Stimulated activated CD4-positive, alpha-beta T cell treated with anti-CD3 and anti-CD28 coated beads, Interleukin-12 subunit alpha, Interleukin-12 subunit beta, amount 100 ng/mL, for 4 hours (primary cell): ENCODE data around the gene GLS.

Experiments used
- DNase-seq: peaks from one replicate; pipeline ENCODE4 v3.0.0-alpha.2; 2020

GLS gene

DNA sequence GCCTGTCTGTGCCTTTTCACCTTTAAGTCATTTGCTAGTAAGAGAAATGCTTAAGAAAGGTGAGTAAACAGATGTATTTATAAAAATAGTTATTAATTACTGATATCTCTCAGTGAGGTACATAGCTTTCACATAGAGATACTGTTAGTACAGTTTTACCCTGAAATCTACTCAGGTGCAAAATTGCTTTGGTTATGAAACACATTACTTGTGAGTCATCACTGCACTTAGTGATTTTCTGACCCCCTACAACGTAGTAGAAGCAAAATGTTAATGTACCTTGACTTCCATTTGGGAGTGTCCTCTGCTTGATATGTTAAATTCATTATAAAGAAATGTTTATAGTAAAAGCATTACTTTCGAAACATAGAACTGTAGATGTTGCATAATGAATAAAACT is 6.5 kb downstream of the GLS start:
- DNase-seq: no peak

DNA sequence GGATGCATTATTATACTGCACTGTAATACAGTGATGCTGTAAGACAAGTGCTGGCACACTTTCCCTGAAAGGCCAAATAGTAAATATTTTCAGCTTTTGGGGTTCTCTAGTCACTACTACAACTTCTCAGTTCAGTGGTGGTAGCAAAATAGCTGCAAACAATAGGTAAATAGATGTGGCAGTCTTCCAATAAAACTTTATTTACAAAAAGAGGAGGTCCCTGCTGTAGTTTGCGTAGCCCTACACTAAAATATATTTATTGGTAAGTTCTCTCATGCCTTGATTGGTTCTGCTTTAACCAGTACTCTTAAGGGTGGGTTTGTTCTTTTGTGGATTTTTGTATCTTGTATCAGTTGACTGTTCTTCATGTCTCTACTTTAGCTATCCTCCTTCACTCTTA is 7.8 kb downstream of the GLS start:
- DNase-seq: no peak

- no peak for DNase-seq
Observed at GRCh38 chr2:190889175-190889943, 8.7 kb downstream of the GLS start.

- no peak for DNase-seq
Observed at GRCh38 chr2:190891372-190891771, 10.8 kb downstream of the GLS start.

DNA sequence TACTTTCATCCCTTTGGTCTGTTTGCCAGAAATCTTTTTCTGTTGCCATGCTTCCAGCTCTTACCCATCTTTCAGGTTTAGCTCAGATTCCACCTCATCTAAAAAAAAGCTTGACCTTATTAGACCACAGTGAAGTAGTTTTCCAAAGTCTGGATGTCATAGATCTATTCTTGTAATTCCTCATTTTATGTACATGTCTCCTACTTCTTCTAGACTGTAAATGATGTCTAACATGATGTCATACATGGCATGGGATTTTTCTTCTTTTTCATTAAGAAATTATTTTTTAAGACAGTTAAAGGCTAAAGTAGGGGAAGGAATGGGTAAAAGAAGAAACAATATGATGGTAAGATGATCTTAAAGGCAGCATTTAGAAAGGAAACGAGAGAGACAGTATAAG is 11.3 kb downstream of the GLS start:
- DNase-seq: no peak

DNA sequence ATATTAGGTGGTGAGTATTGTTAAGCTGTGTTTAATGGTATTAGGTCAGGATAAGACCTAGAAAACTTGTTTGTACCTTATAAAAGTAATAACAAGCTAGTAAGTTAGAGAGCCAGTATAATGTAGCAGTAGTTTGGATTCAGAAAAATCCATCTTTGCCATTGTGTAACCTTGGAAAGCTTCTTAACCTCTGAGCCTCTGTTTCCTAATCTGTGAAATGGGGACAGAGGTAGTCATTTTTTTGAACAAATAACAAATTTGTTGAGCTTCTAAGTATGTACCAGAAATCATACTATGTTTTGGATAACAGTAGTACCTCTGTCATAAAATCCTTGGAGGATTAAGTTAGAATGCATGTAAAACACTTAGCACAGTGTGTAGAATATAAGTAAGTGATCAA is 12.5 kb downstream of the GLS start:
- no peak for DNase-seq

- DNase-seq: no peak
Observed at GRCh38 chr2:190896477-190896876, 15.9 kb downstream of the GLS start.

DNA sequence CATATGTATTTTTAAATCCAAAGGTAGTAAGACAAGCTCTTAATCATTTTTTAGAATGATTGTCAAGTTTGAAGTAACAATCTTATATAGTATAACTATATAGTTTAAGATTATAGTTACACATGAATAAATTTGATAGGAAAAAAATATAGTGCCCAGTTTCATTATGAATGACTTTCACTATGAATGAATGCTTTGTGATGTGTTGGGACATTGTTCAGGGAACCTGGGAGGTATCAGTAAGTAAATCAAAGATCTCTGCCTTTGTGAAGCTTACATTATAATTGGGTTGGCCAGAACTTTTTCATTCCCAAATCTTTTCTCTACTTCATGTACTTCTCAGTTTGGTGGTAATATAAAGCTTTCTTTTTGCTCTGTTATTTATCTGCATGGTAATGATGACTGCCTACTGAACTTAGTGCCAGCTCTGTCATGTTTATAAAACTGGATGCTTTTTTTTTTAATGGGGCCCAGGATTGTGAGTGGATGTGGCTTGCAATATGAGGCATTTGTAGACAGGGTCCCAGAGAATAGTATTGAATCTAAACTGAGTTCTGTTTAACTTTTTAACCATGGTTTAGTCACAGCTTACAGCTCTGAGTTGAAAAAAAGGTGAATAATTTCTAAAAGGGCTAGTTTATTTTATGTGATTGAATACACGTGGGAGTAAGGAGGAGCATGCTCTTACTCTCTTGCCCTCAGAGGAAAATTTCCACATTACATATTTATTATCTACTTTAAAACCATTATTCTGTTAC is 23.3 kb downstream of the GLS start:
- DNase-seq: no peak

- DNase-seq: no peak
Observed at GRCh38 chr2:190904640-190905261, 24.1 kb downstream of the GLS start.

- no peak for DNase-seq
Observed at GRCh38 chr2:190908532-190908931, 27.9 kb downstream of the GLS start.

GRCh38 chr2:190909680-190910079 is 29.1 kb downstream of the GLS start:
- no peak for DNase-seq

DNA sequence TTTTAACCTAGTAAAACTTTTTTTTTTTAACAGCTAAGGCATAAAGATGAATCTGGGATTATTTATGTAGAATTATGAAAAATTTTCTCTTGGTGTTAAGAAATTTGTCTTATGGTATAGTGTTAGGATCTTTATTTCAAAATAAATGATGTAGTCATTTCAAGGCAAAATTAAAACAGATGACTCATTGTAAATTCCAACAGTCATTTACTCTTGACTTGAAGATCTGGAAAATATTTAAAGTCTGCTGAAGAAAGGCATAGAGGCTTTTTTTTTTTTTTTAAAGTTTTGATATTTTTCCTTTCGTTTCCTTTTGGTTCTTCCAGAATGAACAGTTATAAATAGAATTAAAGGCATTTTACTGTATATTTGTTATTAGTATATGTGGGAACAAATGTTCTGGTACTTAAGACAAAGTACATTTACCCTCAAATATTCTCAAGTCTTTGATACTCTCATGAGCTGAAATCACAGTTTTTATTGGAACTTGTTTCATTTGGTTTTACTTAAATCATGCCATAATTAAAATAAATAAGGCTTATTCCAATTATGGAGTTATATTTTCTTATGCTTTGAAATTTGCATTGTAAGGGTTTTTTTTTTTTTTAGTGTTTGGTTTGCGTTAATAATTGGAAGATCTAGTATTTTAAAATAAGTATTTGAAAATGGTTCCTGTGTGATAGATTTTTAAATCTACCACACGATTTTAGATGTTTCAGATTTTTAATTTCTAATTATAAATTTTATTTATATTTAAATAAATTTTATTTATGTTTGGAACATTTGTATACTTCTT is 29.9 kb downstream of the GLS start:
- DNase-seq: no peak

DNA sequence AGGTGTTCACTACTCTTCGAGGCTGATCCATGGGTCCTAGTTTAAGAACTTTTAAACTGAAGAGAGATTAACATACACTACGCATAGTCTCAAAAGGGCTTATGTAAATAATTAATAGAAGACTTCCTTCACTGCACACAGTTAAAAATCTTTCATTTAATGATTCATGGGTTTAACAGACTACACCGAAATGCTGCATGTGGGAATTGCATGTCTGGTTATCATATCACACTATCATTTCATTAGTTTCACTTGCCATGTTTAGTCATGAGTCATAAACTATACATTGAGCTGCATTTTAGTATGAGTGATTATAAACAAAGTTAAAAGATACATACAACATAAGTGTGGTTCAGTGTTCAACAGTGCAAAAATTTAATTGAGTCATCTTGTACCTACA is 31.2 kb downstream of the GLS start:
- no peak for DNase-seq

DNA sequence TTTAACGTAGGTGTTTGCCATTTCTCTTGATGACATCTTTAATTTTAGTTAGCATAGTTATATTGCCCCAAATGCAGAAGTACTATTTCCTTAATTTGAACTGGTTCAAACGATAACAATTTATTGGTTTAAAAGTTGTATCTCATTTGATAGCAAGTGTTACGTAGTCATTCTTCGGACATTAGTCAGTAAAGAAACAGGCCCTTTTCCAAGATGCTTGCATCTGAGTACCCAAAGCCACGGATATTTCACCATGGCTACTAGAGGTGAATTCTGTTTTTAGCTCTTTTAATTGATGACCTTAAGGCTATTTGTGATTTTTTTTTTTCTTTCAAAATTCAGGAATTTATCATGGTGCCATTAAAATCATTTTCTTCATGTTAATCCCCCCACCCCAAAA is 32.1 kb downstream of the GLS start:
- DNase-seq: no peak

- DNase-seq: no peak
Observed at GRCh38 chr2:190913725-190914124, 33.1 kb downstream of the GLS start.

DNA sequence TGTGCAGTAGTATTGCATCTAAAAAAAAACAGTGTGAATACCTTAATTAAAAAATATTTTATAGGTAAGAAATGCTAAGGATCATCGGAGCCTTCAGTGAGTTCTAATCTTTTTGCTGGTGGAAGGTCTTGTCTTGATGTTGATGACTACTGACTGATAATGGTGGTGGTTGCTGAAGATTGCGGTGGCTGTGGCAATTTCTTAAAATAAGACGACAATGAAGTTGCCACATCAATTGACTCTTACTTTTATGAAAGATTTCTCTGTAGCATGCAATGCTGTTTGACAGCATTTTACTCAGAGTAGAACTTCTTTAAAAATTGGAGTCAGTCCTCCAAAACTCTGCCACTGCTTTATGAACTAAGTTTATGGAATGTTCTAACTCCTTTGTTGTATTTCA is 36.2 kb downstream of the GLS start:
- DNase-seq: no peak

GRCh38 chr2:190920085-190920484 is 39.5 kb downstream of the GLS start:
- DNase-seq: no peak

DNA sequence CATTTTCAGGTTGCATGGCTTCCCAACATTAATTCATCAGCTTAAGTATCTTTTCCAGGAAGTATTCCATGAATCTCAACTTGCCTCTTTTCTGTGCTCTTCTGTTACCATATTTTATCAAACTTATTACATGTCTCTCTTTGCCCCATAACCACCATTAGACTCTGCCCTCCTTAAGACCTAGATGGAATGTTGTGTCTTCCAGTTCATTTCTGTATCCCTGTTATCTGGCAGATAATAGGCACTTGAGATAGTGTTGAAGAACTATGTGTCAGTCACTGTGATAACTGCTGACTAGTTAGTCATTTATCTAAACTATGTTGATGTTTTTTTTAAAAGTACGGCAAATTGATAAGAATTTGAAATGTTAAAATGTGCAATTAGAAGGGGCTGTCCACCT is 41.8 kb downstream of the GLS start:
- DNase-seq: no peak

- no peak for DNase-seq
Observed at GRCh38 chr2:190927301-190927700, 46.7 kb downstream of the GLS start.

- no peak for DNase-seq
Observed at GRCh38 chr2:190929919-190930318, 49.3 kb downstream of the GLS start.

DNA sequence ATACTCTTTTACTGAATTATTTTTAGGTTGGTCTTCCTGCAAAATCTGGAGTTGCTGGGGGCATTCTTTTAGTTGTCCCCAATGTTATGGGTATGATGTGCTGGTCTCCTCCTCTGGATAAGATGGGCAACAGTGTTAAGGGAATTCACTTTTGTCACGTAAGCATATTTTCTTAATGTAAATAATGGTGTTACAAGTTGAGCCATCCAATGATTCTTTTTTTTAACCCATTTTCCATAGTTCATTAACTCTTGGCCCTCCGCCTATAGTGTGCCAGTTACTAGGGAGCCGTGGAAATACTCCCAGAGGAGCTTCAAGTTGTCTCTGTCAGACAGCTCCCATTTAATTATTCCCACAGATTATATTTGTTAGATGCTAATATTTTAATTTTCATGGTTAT is 49.8 kb downstream of the GLS start:
- no peak for DNase-seq

DNA sequence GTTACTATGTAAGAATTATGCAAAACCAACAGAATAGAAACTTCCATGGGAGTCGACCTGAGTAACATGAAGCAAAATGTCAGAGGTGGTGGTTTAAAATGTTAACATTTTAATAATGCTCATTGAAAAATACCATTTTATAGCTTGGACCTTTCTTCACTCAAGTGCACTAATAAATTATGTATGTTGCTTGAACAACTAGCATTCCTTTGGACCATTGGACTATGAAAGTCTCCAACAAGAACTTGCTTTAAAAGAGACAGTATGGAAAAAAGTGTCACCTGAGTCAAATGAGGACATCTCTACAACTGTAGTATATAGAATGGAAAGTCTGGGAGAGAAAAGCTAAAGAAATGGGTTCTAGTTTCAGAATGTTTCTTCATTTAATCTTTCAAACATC is 51.9 kb downstream of the GLS start:
- no peak for DNase-seq

GRCh38 chr2:190933361-190933760 is 52.7 kb downstream of the GLS start:
- DNase-seq: no peak
